T-helper 2 cell (primary cell): ENCODE data around the gene VPREB3.
"Not testable (repeated sequence)": the region's sequence is repeated elsewhere in the genome, so short reads cannot be mapped to it uniquely, and the experiment has no call there.

Experiments
- DNase-seq, 5 experiments: peaks; one replicate each; pipeline versions ENCODE4 v3.0.0 to v3.0.0-alpha.2; 2012 to 2022

VPREB3 gene

GRCh38 chr22:23737696-23738095 is 16.5 kb downstream of the VPREB3 start:
- no peak for DNase-seq

GRCh38 chr22:23728108-23728507 is 26.1 kb downstream of the VPREB3 start:
- DNase-seq = not testable (repeated sequence)

GRCh38 chr22:23722724-23723123 is 31.5 kb downstream of the VPREB3 start:
- DNase-seq = no peak

- no peak for DNase-seq
These were observed 32.1 kb downstream of the VPREB3 start for GRCh38 chr22:23722160-23722559.

GRCh38 chr22:23720855-23721254 is 33.4 kb downstream of the VPREB3 start:
- peak in 1 of 5 experiments; percentile 20 for DNase-seq

GRCh38 chr22:23718371-23719165 is 35.7 kb downstream of the VPREB3 start:
- DNase-seq = no peak

GRCh38 chr22:23716811-23717801 is 37.1 kb downstream of the VPREB3 start:
- DNase-seq = peak; percentile 60 to 91 (median 76)

GRCh38 chr22:23715806-23716375 is 38.3 kb downstream of the VPREB3 start:
- no peak for DNase-seq

- no peak for DNase-seq
These were observed 39.3 kb downstream of the VPREB3 start for GRCh38 chr22:23714596-23715578.

GRCh38 chr22:23713696-23714595 is 40.3 kb downstream of the VPREB3 start:
- no peak for DNase-seq

GRCh38 chr22:23712256-23712655 is 42.0 kb downstream of the VPREB3 start:
- DNase-seq = no peak

GRCh38 chr22:23709107-23709506 is 45.1 kb downstream of the VPREB3 start:
- no peak for DNase-seq

GRCh38 chr22:23708270-23708669 is 46.0 kb downstream of the VPREB3 start:
- peak in 1 of 5 experiments; percentile 76 for DNase-seq

- DNase-seq = peak in 1 of 5 experiments; percentile 88
These were observed 48.9 kb downstream of the VPREB3 start for GRCh38 chr22:23705358-23705757.

- peak in 2 of 5 experiments; percentile 16 to 92 for DNase-seq
These were observed 49.4 kb downstream of the VPREB3 start for GRCh38 chr22:23704829-23705228.

GRCh38 chr22:23704062-23704461 is 50.2 kb downstream of the VPREB3 start:
- peak in 1 of 5 experiments; percentile 40 for DNase-seq
